ENCODE data around the gene YDJC.
A peak's percentile ranks its signal among the peaks of the same experiment; 100 is the strongest.

DNA sequence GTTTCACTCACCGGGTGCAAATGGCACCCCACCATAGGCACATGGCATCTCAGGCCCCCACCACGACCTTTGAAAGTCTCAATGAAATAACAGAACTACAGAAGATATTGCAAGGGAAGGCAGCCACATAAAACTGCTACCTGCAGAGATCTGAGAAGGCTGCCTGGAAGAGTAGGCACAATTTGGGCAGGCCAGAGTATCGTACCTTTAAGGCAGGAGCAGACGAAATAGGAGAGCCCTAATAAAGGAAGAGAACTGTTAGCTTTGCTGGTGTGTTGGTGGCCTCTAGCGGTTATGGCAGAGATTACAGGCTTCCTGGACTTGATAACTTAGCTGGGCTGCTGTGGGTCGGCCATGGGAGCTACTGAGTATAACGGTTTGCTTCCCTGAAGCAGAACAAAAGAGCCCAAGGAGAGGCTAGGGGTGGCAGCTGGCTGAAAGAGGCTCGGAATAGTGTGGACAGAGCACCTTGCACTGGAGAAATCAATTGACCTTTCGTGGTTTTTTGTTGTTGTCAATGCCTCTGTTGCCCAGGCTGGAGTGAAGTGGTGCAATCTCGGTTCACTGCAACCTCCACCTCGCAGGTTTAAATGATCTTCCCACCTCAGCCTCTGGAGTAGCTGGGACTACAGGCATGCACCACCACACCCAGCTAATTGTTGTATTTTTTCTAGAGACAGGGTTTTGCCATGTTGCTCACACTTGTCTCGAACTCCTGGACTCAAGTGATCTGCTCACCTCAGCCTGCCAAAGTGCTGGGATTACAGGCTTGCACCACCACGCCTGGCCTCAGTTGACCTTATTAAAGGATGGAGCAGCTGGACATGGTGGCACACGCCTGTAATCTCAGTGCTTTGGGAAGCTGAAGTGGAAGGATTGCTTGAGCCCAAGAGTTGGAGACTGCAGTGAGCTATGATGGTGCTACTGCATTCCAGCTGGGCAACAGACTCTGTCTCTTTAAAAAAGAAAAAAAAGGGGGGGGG is 17.1 kb upstream of the YDJC start:
- TF ChIP-seq CTCF (conservative IDR thresholded peaks at IDR 0.05; ENCODE audit: low read depth, low read length) (peak; percentile 80), EZH2 (IDR thresholded peaks at IDR 0.05; ENCODE audit: low read length, unreplicated experiment) (no peak)
